ENCODE measurements around the gene SMYD4.
A peak's percentile ranks its signal among the peaks of the same experiment; 100 is the strongest.
"Not testable (repeated sequence)": the region's sequence is repeated elsewhere in the genome, so short reads cannot be mapped to it uniquely, and the experiment has no call there.

Gene SMYD4

DNA sequence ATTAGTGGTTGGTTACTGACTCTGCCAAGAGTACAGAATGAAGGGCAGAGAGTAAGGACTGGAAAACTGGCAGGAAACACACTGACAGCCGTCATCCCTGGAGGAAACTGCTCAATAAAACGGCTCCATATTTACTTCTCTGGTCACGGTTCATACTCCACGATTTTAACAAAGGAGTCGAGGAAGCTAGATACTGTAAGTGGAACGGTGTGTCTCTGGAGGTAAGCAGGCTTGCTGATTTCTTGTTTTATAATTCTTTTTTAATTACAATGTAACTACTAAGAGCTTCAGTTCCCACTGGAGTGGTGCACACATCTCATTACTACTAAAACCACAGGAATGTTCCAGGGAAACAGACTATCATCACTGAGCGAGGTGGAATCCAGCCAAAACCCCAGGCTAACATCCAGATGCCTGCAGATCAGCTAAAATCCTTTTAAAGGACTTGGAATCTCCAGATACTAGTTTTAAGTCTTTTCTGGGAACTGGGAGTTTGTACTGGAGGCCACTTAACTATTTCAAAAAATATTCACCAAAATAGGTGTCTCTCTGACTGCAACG lies 50.1 kb downstream of the SMYD4 start:
- DNase-seq: peak; percentile 35

- no peak for DNase-seq
Observed at GRCh38 chr17:1776857-1777256, 52.8 kb downstream of the SMYD4 start.

GRCh38 chr17:1776328-1776727 lies 53.4 kb downstream of the SMYD4 start:
- no peak for DNase-seq

DNA sequence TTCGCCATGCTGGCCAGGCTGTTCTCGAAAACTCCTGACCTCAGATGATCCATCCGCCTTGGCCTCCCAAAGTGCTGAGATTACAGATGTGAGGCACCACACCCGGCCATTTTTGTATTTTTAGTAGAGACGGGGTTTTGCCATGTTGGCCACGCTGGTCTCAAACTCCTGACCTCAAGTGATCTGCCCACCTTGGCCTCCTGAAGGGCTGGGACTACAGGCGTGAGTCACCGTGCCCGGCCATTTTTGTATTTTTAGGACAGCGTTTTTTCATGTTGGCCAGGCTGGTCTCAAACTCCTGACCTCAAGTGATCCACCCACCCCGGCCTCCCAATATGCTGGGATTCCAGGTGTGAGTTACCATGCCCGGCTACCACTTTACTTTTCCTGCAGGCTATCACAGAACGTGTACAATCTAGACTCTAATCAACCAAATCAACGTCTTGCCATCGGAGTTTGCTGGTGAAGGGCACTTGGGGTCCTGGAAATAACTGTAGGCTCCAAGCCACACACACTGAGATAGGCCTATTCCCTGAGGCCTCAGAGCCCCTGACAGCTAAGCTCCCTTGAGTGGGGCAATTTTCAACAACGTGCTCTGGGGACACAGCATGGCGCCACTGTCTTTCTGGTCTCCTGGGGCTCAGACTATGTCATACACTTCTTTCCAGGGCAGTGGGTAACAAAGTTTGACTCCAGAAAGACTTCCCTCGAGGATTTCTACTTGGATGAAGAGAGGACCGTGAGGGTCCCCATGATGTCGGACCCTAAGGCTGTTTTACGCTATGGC lies 55.1 kb downstream of the SMYD4 start:
- DNase-seq: no peak

DNA sequence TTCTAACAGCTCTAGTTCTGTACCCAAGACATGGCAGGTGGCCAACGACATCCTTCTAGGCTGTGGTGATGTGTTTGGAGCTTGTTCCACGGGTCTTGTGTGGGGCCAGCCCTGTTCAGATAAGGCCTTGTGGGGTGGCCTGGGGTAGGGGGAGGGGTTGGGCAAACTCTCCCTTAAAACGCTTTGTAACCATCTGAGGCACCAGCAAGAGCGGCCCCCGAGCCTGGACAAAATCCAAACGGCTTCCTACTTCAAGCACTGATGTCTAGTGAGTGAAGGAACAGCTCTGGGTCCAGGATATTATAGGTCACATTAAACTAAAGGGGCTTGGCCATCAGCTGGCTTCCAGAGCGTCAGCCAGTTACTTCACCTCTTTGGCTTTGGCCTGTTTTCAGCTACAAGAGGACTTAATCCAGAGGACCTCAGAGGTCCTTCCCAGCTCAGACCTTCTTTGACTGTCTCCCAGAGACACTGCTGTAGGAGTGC lies 56.0 kb downstream of the SMYD4 start:
- no peak for DNase-seq

GRCh38 chr17:1773000-1773695 lies 56.6 kb downstream of the SMYD4 start:
- DNase-seq: not testable (repeated sequence)

GRCh38 chr17:1769822-1770477 lies 59.8 kb downstream of the SMYD4 start:
- peak; percentile 32 for DNase-seq

DNA sequence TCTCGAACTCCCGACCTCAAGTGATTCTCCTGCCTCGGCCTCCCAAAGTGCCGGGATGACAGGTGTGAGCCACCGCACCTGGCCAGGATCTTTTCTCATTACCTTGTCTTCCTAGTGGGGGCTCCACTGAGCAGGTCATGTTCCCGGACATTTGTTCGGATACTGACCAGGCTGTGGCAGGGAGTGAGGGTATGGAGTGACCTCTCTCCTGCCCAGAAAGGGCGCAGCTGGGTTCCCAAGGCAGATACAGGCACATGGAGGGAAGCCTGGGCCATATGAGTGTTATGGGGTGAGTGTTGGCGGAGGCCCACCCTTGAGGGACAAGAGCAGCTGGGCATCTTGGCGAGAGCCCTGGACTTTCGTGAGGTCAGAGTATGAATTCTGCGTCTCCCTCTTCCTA lies 62.3 kb downstream of the SMYD4 start:
- no peak for DNase-seq

DNA sequence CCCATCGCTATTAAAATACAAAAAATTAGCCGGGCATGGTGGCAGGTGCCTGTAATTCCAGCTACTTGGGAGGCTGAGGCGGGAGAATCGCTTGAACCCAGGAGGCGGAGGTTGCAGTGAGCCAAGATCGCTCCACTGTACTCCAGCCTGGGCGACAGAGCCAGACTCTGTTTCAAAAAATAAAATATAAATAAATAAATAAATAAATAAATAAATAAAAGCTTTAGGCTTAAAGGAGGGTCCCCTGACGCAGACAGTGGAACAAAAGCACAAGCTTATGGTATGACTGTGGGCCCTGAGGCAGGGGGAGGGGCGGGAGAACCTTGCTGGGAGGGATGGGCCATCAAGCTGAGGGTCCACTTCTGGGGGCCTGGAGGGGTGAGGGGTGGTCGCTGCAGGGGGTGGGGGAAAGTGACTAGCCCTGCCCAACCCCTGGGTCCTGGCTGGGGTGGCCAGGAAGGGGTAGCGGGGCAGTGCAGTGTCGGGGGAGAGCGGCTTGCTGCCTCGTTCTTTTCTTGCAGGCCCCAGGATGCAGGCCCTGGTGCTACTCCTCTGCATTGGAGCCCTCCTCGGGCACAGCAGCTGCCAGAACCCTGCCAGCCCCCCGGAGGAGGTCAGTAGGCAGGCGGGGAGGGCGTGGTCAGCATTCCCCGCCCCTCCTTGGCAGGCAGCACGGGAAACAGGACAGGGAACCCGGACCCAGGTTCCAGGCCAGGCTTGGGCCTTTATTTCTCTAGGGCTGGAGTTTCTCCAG lies 63.1 kb downstream of the SMYD4 start:
- no peak for DNase-seq

DNA sequence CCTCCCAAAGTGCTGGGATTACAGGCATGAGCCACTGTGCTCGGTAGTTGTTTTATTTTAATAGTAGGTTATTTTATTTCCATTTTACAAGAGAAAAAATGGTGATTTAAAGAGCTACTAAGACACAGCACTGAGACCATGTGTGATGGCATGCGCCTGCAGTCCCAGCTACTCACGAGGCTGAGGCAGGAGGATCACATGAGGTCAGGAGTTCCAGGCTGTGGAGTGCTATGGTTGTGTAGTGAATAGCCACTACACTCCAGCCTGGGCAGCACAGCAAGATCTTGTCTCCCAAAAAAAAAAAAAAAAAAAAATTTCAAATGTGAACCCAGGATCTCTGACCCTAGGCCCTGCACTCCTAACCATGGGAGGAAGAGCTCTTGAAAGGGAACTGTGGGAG lies 64.1 kb downstream of the SMYD4 start:
- DNase-seq: no peak

GRCh38 chr17:1764705-1765104 lies 65.0 kb downstream of the SMYD4 start:
- not testable (repeated sequence) for DNase-seq

GRCh38 chr17:1764284-1764683 lies 65.4 kb downstream of the SMYD4 start:
- DNase-seq: no peak

GRCh38 chr17:1762901-1763898 lies 66.5 kb downstream of the SMYD4 start:
- no peak for DNase-seq

GRCh38 chr17:1762233-1762900 lies 67.3 kb downstream of the SMYD4 start:
- no peak for DNase-seq

DNA sequence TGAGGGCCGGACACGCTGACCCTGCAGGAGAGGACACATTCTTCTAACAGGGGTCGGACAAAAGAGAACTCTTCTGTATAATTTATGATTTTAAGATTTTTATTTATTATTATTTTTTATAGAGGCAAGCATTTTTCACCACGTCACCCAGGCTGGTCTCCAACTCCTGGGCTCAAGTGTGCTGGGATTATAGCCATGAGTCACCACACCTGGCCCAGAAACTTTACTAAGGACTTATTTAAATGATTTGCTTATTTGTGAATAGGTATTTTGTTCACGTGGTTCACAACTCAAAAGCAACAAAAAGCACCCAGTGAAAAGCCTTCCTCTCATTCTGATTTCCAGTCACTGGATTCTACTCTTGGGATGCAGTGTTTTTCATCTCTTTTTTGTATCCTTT lies 70.2 kb downstream of the SMYD4 start:
- DNase-seq: no peak

DNA sequence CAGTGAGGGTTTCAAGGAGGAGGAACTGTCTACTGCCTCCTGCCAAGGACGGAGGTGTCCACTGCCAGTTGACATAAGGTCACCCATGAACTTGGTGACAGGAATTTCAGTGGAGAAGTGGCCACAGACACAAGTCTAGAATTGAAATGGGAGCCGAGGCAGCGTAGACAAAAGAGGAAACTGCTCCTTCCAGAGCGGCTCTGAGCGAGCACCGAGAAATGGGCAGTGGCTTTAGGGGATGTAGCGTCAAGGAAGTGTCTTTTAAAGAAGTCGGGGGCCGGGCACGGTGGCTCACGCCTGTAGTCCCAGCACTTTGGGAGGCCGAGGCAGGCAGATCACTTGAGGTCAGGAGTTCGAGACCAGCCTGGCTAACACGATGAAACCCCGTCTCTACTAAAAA lies 70.9 kb downstream of the SMYD4 start:
- DNase-seq: no peak

- DNase-seq: no peak
Observed at GRCh38 chr17:1755827-1756262, 73.9 kb downstream of the SMYD4 start.

- peak; percentile 79 for DNase-seq
Observed at GRCh38 chr17:1755252-1755826, 74.4 kb downstream of the SMYD4 start.

DNA sequence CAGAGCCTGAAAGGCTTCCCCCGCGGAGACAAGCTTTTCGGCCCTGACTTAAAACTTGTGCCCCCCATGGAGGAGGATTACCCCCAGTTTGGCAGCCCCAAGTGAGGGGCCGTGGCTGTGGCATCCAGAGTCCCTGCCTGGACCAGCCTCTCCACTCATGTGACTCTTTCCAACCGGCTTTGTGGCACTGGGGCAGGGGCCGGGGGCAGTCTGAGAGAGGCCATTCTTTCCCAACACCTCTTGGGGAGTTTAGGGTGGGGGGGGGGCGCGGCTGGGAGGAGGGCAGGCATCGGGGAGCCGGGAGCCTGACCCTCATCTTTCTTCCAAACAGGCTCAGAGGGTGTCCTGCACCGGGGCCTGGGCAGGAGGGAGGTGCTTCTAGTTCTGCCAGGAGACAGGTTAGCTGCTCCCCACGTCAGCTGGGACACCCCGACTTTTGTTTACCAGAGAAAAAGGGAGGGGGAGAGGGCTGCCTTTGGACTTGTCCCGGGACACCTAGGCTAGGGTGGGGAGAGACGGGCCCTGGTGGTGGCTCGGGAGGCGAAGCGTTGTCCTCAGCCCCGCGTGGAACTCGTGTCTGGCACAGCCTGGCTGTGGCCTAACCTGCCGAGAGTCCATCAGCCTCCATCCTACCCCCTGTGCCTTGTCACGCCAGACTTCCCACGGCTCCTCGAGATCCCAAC lies 75.1 kb downstream of the SMYD4 start:
- no peak for DNase-seq

Measured in NCI-H1694 treated with DMSO at 0.1 percent for 48 hours (cell line).